ENCODE measurements around the gene RAX2.

The RAX2 gene

GRCh38 chr19:3748965-3749364, 23.1 kb downstream of the RAX2 start:
- no peak for TF ChIP-seq CTCF (IDR thresholded peaks at IDR 0.05; ENCODE audit: low read depth, low read length)
- no peaks in the 10 kb centered on the region for H3K9me3 ChIP-seq
- H3K36me3 ChIP-seq: no peaks in the 10 kb centered on the region
- H3K27me3 ChIP-seq: no peaks in the 10 kb centered on the region
- no peak for DNase-seq
- no peaks in the 10 kb centered on the region for H3K4me1 ChIP-seq
- no peak overlapping the region for H3K4me3 ChIP-seq (ENCODE audit: low read depth, low read length)

GRCh38 chr19:3746371-3747056, 25.5 kb downstream of the RAX2 start:
- DNase-seq: no peak
- Histone ChIP-seq H3K9me3 (no peaks in the 10 kb centered on the region), H3K4me3 (ENCODE audit: low read depth, low read length) (no peak overlapping the region), H3K36me3 (no peaks in the 10 kb centered on the region), H3K4me1 (no peaks in the 10 kb centered on the region), H3K27me3 (no peaks in the 10 kb centered on the region)
- TF ChIP-seq CTCF (IDR thresholded peaks at IDR 0.05; ENCODE audit: low read depth, low read length): no peak

- DNase-seq: no peak
- Histone ChIP-seq H3K4me3 (ENCODE audit: low read depth, low read length) (no peak overlapping the region), H3K27me3 (no peaks in the 10 kb centered on the region), H3K36me3 (no peaks in the 10 kb centered on the region), H3K9me3 (no peaks in the 10 kb centered on the region), H3K4me1 (no peaks in the 10 kb centered on the region)
- TF ChIP-seq CTCF (IDR thresholded peaks at IDR 0.05; ENCODE audit: low read depth, low read length): no peak
Measured at GRCh38 chr19:3745363-3746045, 26.5 kb downstream of the RAX2 start.

GRCh38 chr19:3743486-3743885, 28.5 kb downstream of the RAX2 start:
- no peak for TF ChIP-seq CTCF (IDR thresholded peaks at IDR 0.05; ENCODE audit: low read depth, low read length)
- H3K9me3 ChIP-seq: no peaks in the 10 kb centered on the region
- H3K4me3 ChIP-seq (ENCODE audit: low read depth, low read length): no peak overlapping the region
- H3K27me3 ChIP-seq: no peaks in the 10 kb centered on the region
- no peaks in the 10 kb centered on the region for H3K4me1 ChIP-seq
- no peaks in the 10 kb centered on the region for H3K36me3 ChIP-seq
- DNase-seq: no peak

- Histone ChIP-seq H3K36me3 (no peaks in the 10 kb centered on the region), H3K4me1 (no peaks in the 10 kb centered on the region), H3K27me3 (peaks cover 12% of the 10 kb centered on the region), H3K9me3 (no peaks in the 10 kb centered on the region; the same call in 1 of the 2 replicates), H3K4me3 (ENCODE audit: low read depth, low read length) (no peak overlapping the region)
- no peak for DNase-seq
- TF ChIP-seq CTCF (IDR thresholded peaks at IDR 0.05; ENCODE audit: low read depth, low read length): no peak
Measured at GRCh38 chr19:3740431-3740830, 31.6 kb downstream of the RAX2 start.

Data from BE2C (cell line).